ENCODE measurements around the gene LSM7.

LSM7 gene

DNA sequence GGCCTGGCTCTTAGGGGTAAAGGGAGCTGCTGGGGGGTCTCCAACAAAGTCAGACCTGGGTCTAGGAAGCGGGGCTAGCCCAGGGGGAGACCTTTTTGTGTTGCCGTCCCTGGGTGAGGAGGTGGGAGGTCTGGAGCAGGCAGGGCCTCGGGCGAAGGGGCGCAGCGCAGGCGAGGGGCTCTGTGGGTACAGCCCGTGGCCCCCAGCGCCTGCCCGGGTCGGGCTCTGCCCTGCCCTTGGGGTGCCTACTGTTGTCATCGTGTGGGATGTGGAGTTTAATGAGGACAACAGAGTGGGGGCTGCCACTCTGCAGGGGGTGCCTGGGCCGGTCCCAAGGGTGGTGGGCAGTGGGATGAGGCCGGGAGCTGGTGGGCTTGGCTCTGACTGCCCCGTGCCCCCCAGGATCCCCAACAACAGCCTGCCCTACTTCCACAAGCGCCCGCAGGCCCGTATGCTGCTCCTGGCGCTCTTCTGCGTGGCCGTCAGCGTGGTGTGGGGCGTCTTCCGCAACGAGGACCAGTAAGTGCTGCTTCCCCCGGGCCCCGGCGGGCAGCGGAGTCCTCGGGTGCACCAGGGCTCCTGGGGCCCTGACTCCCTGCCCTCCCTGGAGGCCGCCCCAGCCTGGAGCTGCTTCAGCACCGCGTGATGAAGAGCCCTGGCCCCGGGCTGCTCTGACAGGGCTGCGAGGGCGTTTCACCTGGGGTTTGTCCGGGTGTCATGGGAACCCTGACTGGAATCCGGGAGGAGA is 12.3 kb upstream of the LSM7 start:
- Mint-ChIP-seq H3K4me1 (peaks cover 23% of the 10 kb centered on the region), H3K36me3 (ENCODE audit: low read depth) (peaks cover 2% of the 10 kb centered on the region), H3K27me3 (ENCODE audit: low read depth) (no peaks in the 10 kb centered on the region), H3K9me3 (no peaks in the 10 kb centered on the region), H3K4me3 (no peak overlapping the region), H3K27ac (no peak overlapping the region)
- TF ChIP-seq CTCF (IDR thresholded peaks at IDR 0.05; ENCODE audit: unreplicated experiment in 3 of 3): no peak

GRCh38 chr19:2339644-2340310 is 11.4 kb upstream of the LSM7 start:
- Mint-ChIP-seq H3K27ac (no peak overlapping the region), H3K36me3 (ENCODE audit: low read depth) (no peaks in the 10 kb centered on the region), H3K4me3 (no peak overlapping the region), H3K4me1 (peaks cover 23% of the 10 kb centered on the region), H3K9me3 (no peaks in the 10 kb centered on the region), H3K27me3 (ENCODE audit: low read depth) (no peaks in the 10 kb centered on the region)
- no peak for TF ChIP-seq CTCF (IDR thresholded peaks at IDR 0.05; ENCODE audit: unreplicated experiment in 3 of 3)

DNA sequence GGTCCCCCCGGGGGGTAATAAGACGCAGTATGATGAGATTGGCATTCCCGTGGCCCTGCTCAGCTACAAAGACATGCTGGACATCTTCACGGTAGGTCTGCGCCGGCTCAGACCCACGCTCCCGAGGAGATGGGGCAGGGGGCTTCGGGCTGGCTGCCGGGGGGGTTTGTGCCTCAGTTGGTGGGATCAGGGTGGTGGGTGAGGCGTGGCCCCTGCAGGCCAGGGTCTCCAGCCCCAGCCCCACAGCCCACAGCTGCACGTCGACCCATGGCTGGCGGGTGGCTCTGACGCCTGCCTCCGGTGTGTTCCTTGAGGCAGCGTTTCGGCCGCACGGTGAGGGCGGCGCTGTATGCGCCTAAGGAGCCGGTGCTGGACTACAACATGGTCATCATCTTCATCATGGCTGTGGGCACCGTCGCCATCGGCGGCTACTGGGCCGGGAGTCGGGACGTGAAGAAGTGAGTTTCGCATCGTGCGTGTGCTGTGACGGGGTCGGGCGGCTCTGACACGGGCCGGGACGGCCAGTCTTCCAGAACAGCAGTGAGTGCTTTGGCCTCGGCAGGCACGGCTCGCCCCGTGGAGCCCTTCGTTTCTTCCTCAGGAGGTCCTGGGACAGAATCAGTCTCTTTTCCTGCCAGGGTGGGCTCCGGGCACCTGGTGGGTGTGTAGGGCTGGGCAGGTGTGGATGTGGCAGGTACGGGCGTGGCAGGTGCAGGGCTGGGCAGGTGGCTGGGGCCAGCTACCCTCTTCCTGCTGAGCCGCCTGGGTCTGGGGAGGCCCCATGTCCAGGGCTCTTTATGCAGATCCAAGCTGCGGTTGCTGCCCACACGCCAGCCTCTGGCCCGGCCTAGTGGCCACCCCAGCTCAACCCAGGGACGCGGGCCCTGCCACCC is 10.6 kb upstream of the LSM7 start:
- H3K4me1 Mint-ChIP-seq: peaks cover 23% of the 10 kb centered on the region
- H3K27ac Mint-ChIP-seq: no peak overlapping the region
- no peak for TF ChIP-seq CTCF (IDR thresholded peaks at IDR 0.05; ENCODE audit: unreplicated experiment in 3 of 3)
- H3K4me3 Mint-ChIP-seq: no peak overlapping the region
- no peaks in the 10 kb centered on the region for H3K27me3 Mint-ChIP-seq (ENCODE audit: low read depth)
- no peaks in the 10 kb centered on the region for H3K36me3 Mint-ChIP-seq (ENCODE audit: low read depth)
- no peaks in the 10 kb centered on the region for H3K9me3 Mint-ChIP-seq

DNA sequence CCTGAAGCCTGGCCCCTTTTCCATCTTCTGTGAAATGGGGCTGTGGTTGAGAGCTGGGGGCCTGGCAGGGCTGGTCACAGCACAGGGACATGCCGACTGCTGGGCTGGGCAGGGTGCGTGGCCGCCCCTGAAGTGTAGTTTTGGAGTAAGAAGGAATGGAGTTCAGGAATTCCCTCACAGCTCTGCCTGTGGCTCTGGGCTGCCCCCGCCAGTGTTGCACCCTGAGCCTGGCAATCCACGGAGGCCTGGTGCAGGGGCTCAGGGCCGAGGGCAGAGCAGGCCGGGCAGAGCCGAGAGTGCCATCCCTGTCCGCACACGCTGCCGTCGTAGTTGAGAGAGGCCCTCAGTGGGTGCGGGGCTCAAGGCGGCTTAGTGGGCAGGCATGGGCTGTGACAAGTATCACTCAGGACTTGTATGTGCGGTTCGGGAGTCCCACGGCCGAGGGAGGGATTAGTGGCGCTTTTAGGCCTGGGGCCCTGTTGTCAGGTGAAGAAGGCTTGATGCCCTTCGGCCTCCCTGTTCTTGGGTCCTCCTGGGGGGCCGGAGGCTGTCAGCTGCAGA is 9.7 kb upstream of the LSM7 start:
- TF ChIP-seq CTCF (IDR thresholded peaks at IDR 0.05; ENCODE audit: unreplicated experiment in 3 of 3): no peak
- Mint-ChIP-seq H3K4me3 (no peak overlapping the region), H3K27ac (peak overlapping the region in 2 of 3 experiments; percentile 17 to 49), H3K27me3 (ENCODE audit: low read depth) (no peaks in the 10 kb centered on the region), H3K9me3 (no peaks in the 10 kb centered on the region), H3K4me1 (peaks cover 30% of the 10 kb centered on the region), H3K36me3 (ENCODE audit: low read depth) (no peaks in the 10 kb centered on the region)

- TF ChIP-seq CTCF (IDR thresholded peaks at IDR 0.05; ENCODE audit: unreplicated experiment in 3 of 3): peak; percentile 57 to 64 (median 63)
- Mint-ChIP-seq H3K9me3 (no peaks in the 10 kb centered on the region), H3K27ac (peak overlapping the region; percentile 17 to 92 (median 49)), H3K4me3 (peak overlapping the region; percentile 23 to 28 (median 26)), H3K36me3 (ENCODE audit: low read depth) (no peaks in the 10 kb centered on the region), H3K27me3 (ENCODE audit: low read depth) (no peaks in the 10 kb centered on the region), H3K4me1 (peaks cover 32% of the 10 kb centered on the region)
Observed at GRCh38 chr19:2337329-2337707, 8.9 kb upstream of the LSM7 start.
